Astrocyte (in vitro differentiated cells and primary cell): ENCODE data around the gene FERMT3. TPM values are rescaled to one million over a fixed set of nuclear protein-coding genes. Genes with fewer than 3 reads are reported as not detected.

ENCODE experiments used
- DNase-seq: peaks from one replicate; pipeline ENCODE4 v3.0.0-alpha.2; 2010; ENCODE audit warnings: low read depth
- FAIRE-seq: peaks from 2 replicates; lab custom pipeline; 2011; peaks lifted over from hg19 to GRCh38; lab: Jason Lieb, UNC
- H2AFZ ChIP-seq: 2 replicates; pipeline ENCODE4 v1.6.0; 2012; ENCODE audit warnings: low read depth, low read length, inconsistent platforms
- H3K27ac ChIP-seq: 2 replicates; pipeline ENCODE4 v1.5.1; 2011; ENCODE audit warnings: low read depth, low read length, inconsistent platforms
- H3K27me3 ChIP-seq: 2 replicates; pipeline ENCODE4 v1.6.0; 2011; ENCODE audit warnings: low read length, inconsistent platforms; ENCODE audit not compliant: insufficient read depth
- H3K36me3 ChIP-seq: 2 replicates; pipeline ENCODE4 v1.5.1; 2011; ENCODE audit warnings: low read length, inconsistent platforms; ENCODE audit not compliant: insufficient read depth
- H3K4me1 ChIP-seq: 2 replicates; pipeline ENCODE4 v1.5.1; 2011; ENCODE audit warnings: low read length, inconsistent platforms; ENCODE audit not compliant: insufficient read depth
- H3K4me2 ChIP-seq: 2 replicates; pipeline ENCODE4 v1.6.0; 2012; ENCODE audit warnings: low read length, inconsistent platforms
- H3K4me3 ChIP-seq: 2 replicates; pipeline ENCODE4 v1.5.1; 2011; ENCODE audit warnings: low read depth, mild to moderate bottlenecking, low read length, inconsistent platforms; ENCODE audit not compliant: insufficient read depth
- H3K79me2 ChIP-seq: 2 replicates; pipeline ENCODE4 v1.6.0; 2012; ENCODE audit warnings: mild to moderate bottlenecking, low read length, inconsistent platforms; ENCODE audit not compliant: insufficient read depth
- H3K9ac ChIP-seq: 2 replicates; pipeline ENCODE4 v1.6.0; 2012; ENCODE audit warnings: mild to moderate bottlenecking, low read length, inconsistent platforms
- H3K9me3 ChIP-seq: 2 replicates; pipeline ENCODE4 v1.5.1; 2012; ENCODE audit warnings: low read depth, mild to moderate bottlenecking, low read length, inconsistent platforms; ENCODE audit not compliant: insufficient read depth
- H4K20me1 ChIP-seq: 2 replicates; pipeline ENCODE4 v1.6.0; 2012; ENCODE audit warnings: low read length, inconsistent platforms; ENCODE audit not compliant: insufficient read depth
- H3K27ac Mint-ChIP-seq: one replicate; pipeline ENCODE4 v1.8.0; 2021; ENCODE audit warnings: mild to moderate bottlenecking, mixed read lengths; ENCODE audit not compliant: unreplicated experiment
- H3K27me3 Mint-ChIP-seq: one replicate; pipeline ENCODE4 v1.8.0; 2021; ENCODE audit warnings: low read depth, mixed read lengths; ENCODE audit not compliant: unreplicated experiment
- H3K36me3 Mint-ChIP-seq: one replicate; pipeline ENCODE4 v1.8.0; 2021; ENCODE audit warnings: low read depth, mixed read lengths; ENCODE audit not compliant: unreplicated experiment
- H3K4me1 Mint-ChIP-seq: one replicate; pipeline ENCODE4 v1.8.0; 2021; ENCODE audit warnings: low read depth, mixed read lengths; ENCODE audit not compliant: unreplicated experiment
- H3K4me3 Mint-ChIP-seq: one replicate; pipeline ENCODE4 v1.8.0; 2021; ENCODE audit warnings: mild to moderate bottlenecking, moderate library complexity, mixed read lengths; ENCODE audit not compliant: unreplicated experiment
- H3K9me3 Mint-ChIP-seq: one replicate; pipeline ENCODE4 v1.8.0; 2021; ENCODE audit warnings: mild to moderate bottlenecking, mixed read lengths; ENCODE audit not compliant: unreplicated experiment
- CTCF ChIP-seq: IDR thresholded peaks from 2 replicates; pipeline ENCODE4 v1.5.1; 2011; ENCODE audit warnings: low read depth, mild to moderate bottlenecking, inconsistent platforms, low read length, moderate library complexity; ENCODE audit not compliant: insufficient read depth
- EZH2 ChIP-seq: IDR thresholded peaks from 2 replicates; pipeline ENCODE4 v1.6.1; 2012; ENCODE audit warnings: mild to moderate bottlenecking, low read length, inconsistent platforms; ENCODE audit not compliant: insufficient read depth
- total RNA-seq: library from RNA; stranded (reverse); gene quantifications from 2 replicates; pipeline ENCODE4 v1.2.1, GENCODE V29; 2021

FERMT3 gene
- total RNA-seq, 1 donor from 2014 or later, result 1.3 TPM

GRCh38 chr11:64198511-64198910, 8.0 kb upstream of the FERMT3 start:
- TF ChIP-seq EZH2, result no peak
- no peak for TF ChIP-seq CTCF
- H2AFZ ChIP-seq, result no peak overlapping the region
- no peaks in the 10 kb centered on the region for H3K27me3 ChIP-seq
- Mint-ChIP-seq H3K4me1 (peaks cover 14% of the 10 kb centered on the region), H3K36me3 (peaks cover 28% of the 10 kb centered on the region), H3K27me3 (no peaks in the 10 kb centered on the region), H3K27ac (no peak overlapping the region), H3K9me3 (no peaks in the 10 kb centered on the region), H3K4me3 (peak overlapping the region; percentile 20)
- DNase-seq (no peak), FAIRE-seq (no peak)
- H3K9me3 ChIP-seq, result no peaks in the 10 kb centered on the region
- no peak overlapping the region for H3K27ac ChIP-seq
- no peak overlapping the region for H3K9ac ChIP-seq
- H3K36me3 ChIP-seq, result peaks cover 73% of the 10 kb centered on the region
- peaks cover 46% of the 10 kb centered on the region for H4K20me1 ChIP-seq
- no peak overlapping the region for H3K4me2 ChIP-seq
- H3K4me1 ChIP-seq, result no peaks in the 10 kb centered on the region
- H3K4me3 ChIP-seq, result no peak overlapping the region
- H3K79me2 ChIP-seq, result peaks cover 12% of the 10 kb centered on the region

GRCh38 chr11:64201543-64201942, 5.0 kb upstream of the FERMT3 start:
- Mint-ChIP-seq H3K36me3 (peaks cover 29% of the 10 kb centered on the region), H3K9me3 (no peaks in the 10 kb centered on the region), H3K4me3 (no peak overlapping the region), H3K27me3 (no peaks in the 10 kb centered on the region), H3K27ac (no peak overlapping the region), H3K4me1 (peaks cover 21% of the 10 kb centered on the region)
- H3K9me3 ChIP-seq, result no peaks in the 10 kb centered on the region
- H2AFZ ChIP-seq, result no peak overlapping the region
- no peak overlapping the region for H3K4me3 ChIP-seq
- TF ChIP-seq EZH2 (no peak), CTCF (no peak)
- H3K36me3 ChIP-seq, result peaks cover 58% of the 10 kb centered on the region
- H3K27me3 ChIP-seq, result no peaks in the 10 kb centered on the region
- no peak for DNase-seq
- peaks cover 8% of the 10 kb centered on the region for H3K4me1 ChIP-seq
- H3K4me2 ChIP-seq, result no peak overlapping the region
- H3K27ac ChIP-seq, result no peak overlapping the region
- no peak overlapping the region for H3K9ac ChIP-seq
- no peaks in the 10 kb centered on the region for H3K79me2 ChIP-seq
- no peak for FAIRE-seq
- H4K20me1 ChIP-seq, result peaks cover 43% of the 10 kb centered on the region

- peaks cover 20% of the 10 kb centered on the region for H3K36me3 Mint-ChIP-seq
- Histone ChIP-seq H3K9me3 (no peaks in the 10 kb centered on the region), H4K20me1 (peaks cover 42% of the 10 kb centered on the region), H3K4me2 (no peak overlapping the region), H3K79me2 (no peaks in the 10 kb centered on the region), H3K36me3 (peaks cover 44% of the 10 kb centered on the region), H3K27ac (no peak overlapping the region), H3K9ac (no peak overlapping the region), H3K27me3 (no peaks in the 10 kb centered on the region), H2AFZ (no peak overlapping the region), H3K4me3 (no peak overlapping the region), H3K4me1 (peaks cover 20% of the 10 kb centered on the region)
- peaks cover 24% of the 10 kb centered on the region for H3K4me1 Mint-ChIP-seq
- TF ChIP-seq CTCF, result no peak
- FAIRE-seq (no peak), DNase-seq (no peak)
- no peak overlapping the region for H3K4me3 Mint-ChIP-seq
- no peaks in the 10 kb centered on the region for H3K27me3 Mint-ChIP-seq
- no peaks in the 10 kb centered on the region for H3K9me3 Mint-ChIP-seq
- H3K27ac Mint-ChIP-seq, result no peak overlapping the region
These were observed 3.5 kb upstream of the FERMT3 start for GRCh38 chr11:64202992-64203391.
